ENCODE data around the gene SAXO2.
"Not testable (repeated sequence)": the region's sequence is repeated elsewhere in the genome, so short reads cannot be mapped to it uniquely, and the experiment has no call there.

The SAXO2 gene

DNA sequence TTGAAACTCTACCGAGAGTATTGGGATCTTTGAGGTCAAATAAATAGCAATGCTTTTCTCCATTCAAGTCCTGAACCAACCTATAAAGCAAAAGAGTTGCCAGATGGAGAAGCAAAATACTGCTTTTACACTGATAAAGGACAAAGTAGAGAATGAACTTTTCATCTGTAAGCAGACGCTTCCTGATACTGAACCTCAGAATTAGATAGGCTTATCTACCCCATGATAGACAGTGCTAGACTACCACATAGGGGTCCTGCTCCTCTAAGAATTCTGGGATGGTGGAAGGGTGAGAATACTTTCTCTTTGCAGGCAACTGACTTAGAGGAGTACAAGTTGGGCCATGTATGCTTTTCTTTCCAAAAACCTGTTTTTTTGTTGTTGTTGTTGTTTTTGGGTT lies 9.5 kb downstream of the SAXO2 start:
- TF ChIP-seq ZNF274 (IDR thresholded peaks at IDR 0.05; ENCODE audit: low read depth, low read length) = no peak

GRCh38 chr15:82275410-82275809 lies 12.8 kb downstream of the SAXO2 start:
- TF ChIP-seq ZNF274 (IDR thresholded peaks at IDR 0.05; ENCODE audit: low read depth, low read length) = no peak
- no peak overlapping the region for H3K4me3 ChIP-seq (ENCODE audit: low read length)

More for the DNA sequence above, 9.5 kb downstream of the SAXO2 start:
- H3K4me3 ChIP-seq (ENCODE audit: low read length) = no peak overlapping the region

DNA sequence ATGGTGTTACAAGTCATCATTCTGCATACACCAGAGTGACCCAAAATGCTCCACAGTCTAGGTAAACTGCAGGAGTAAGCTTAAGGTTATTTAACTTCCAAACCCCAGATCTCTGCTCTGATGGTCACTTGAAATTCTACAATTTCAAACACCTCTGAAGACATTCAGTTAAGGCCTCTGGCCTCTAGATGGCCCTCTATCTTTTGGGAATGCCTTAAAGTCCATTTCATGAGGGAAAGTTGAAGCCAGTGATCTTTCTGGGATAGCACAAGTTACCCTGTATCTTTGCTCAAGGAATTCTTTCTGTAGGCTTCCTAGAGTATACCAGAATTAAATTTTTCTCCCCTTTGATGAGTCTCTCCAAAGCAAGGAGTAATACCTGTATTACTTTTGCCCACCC lies 18.7 kb downstream of the SAXO2 start:
- not testable (repeated sequence) for H3K4me3 ChIP-seq (ENCODE audit: low read length)

DNA sequence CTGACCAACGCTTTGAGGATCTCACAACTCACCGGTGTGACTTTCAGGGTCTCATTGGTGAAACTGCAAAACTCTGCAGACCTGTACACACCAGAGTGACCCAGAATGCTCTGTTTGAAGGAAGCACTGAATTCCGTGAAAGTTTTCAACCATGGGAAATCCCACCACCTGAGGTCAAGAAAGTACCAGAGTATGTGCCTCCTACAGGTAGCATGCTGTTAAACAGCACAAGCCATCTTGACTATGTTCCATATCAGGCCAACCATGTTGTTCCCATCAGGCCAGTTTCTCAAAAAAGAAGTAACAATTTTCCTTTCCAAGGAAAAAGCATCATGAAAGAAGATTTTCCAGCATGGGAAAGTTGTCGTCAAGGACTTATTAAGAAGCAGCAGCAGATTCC lies 19.8 kb downstream of the SAXO2 start:
- H3K4me3 ChIP-seq (ENCODE audit: low read length) = not testable (repeated sequence)

GRCh38 chr15:82284381-82284780 lies 21.8 kb downstream of the SAXO2 start:
- H3K4me3 ChIP-seq (ENCODE audit: low read length) = not testable (repeated sequence)

DNA sequence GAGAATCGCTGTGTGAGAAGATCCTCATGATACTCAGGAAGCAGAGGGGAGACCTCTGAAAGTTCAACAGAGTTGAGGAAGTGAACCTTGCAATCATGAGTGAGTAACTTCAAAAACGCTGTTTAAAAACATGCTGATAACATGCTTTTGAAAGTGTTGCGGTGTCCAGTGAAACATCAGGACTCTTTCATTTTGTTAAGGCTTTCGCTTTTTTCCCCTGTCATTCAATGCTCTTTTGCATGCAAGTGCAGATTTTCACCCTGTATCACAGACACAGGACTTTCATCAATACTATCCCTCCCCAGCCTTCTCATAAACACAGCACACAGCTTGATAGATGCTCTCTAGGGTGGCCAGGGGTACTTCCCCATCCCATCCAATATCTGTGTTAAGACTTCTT lies 23.9 kb downstream of the SAXO2 start:
- not testable (repeated sequence) for H3K4me3 ChIP-seq (ENCODE audit: low read length)

DNA sequence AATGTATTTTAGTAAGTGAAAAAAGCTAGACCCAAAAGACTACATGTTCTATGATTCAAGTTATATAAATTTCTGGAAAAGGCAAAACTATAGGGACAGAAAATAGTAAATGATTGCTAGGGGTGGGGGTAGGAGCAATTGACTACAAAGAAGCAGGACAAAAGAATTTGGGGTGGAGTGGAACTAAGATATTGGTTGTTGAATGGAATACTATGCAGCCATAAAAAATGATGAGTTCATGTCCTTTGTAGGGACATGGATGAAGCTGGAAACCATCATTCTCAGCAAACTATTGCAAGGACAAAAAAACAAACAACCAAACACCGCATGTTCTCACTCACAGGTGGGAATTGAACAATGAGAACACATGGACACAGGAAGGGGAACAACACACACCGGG lies 25.6 kb downstream of the SAXO2 start:
- not testable (repeated sequence) for H3K4me3 ChIP-seq (ENCODE audit: low read length)

GRCh38 chr15:82292271-82292670 lies 29.7 kb downstream of the SAXO2 start:
- TF ChIP-seq ZNF274 (IDR thresholded peaks at IDR 0.05; ENCODE audit: low read depth, low read length) = no peak
- no peak overlapping the region for H3K4me3 ChIP-seq (ENCODE audit: low read length)

- no peak overlapping the region for H3K4me3 ChIP-seq (ENCODE audit: low read length)
- no peak for TF ChIP-seq ZNF274 (IDR thresholded peaks at IDR 0.05; ENCODE audit: low read depth, low read length)
Observed at GRCh38 chr15:82294061-82294690, 31.6 kb downstream of the SAXO2 start.

DNA sequence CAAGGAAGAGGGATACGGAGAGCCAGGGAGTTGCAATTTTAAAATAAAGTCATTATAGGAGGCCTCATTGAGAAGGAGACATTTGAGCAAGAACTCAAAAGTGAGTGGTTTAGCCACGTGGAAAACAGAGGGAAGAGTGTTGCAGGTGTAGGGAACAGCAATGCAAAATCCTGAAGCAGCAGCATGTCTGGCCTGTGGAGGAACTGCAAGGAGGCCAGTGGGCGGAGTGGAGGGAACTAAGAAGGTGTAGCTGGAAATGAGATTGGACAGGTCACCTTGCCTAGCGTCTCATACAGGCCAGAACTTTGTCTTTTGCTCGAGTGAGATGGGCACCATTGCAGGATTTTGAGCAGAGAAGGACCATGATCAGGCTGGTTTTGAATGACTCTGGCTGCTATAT lies 34.9 kb downstream of the SAXO2 start:
- H3K4me3 ChIP-seq (ENCODE audit: low read length) = no peak overlapping the region
- TF ChIP-seq ZNF274 (IDR thresholded peaks at IDR 0.05; ENCODE audit: low read depth, low read length) = no peak

DNA sequence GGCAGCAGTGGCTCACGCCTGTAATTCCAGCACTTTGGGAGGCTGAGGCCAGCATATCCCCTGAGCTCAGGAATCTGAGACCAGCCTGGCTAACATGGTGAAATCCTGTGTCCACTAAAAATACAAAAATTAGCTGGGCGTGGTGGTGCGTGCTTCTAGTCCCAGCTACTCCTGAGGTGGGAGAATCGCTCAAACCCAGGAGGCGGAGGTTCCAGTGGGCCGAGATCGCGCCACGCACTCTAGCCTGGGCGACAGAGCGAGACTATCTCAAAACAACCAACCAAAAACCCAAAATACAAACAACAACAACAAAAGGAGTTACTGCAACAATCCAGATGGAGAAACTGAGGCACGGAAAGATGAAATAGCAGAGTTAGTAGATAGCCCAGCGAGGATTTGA lies 35.4 kb downstream of the SAXO2 start:
- no peak overlapping the region for H3K4me3 ChIP-seq (ENCODE audit: low read length)
- TF ChIP-seq ZNF274 (IDR thresholded peaks at IDR 0.05; ENCODE audit: low read depth, low read length) = no peak

- no peak for TF ChIP-seq ZNF274 (IDR thresholded peaks at IDR 0.05; ENCODE audit: low read depth, low read length)
- no peak overlapping the region for H3K4me3 ChIP-seq (ENCODE audit: low read length)
Observed at GRCh38 chr15:82298520-82298919, 35.9 kb downstream of the SAXO2 start.

DNA sequence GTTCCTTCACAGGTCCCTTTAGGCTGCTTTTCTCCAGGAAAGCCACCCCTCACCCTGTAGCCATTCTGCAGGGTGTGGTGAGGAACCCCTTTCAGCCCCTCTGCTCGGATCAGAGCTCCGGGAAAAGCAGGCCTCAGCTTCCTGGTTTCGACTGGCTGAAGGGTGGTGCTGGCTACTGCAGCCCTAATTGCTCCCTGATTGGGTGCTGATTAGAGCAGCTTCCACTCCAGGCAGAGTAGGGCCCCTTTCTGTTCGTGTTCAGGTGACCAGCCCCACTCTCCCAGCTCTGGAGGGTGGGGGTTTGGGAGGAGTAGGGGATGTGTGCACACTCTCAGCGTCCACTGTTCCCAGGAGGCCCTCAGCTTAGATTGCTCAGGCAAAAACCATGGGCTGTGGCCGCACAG lies 36.9 kb downstream of the SAXO2 start:
- not testable (repeated sequence) for H3K4me3 ChIP-seq (ENCODE audit: low read length)

GRCh38 chr15:82300326-82300725 lies 37.7 kb downstream of the SAXO2 start:
- not testable (repeated sequence) for H3K4me3 ChIP-seq (ENCODE audit: low read length)

- H3K4me3 ChIP-seq (ENCODE audit: low read length) = no peak overlapping the region
- no peak for TF ChIP-seq ZNF274 (IDR thresholded peaks at IDR 0.05; ENCODE audit: low read depth, low read length)
Observed at GRCh38 chr15:82300883-82301282, 38.3 kb downstream of the SAXO2 start.

GRCh38 chr15:82301296-82302016 lies 38.8 kb downstream of the SAXO2 start:
- no peak for TF ChIP-seq ZNF274 (IDR thresholded peaks at IDR 0.05; ENCODE audit: low read depth, low read length)
- H3K4me3 ChIP-seq (ENCODE audit: low read length) = no peak overlapping the region

All from GM08714 (cell line).